ENCODE data around the gene TIRAP. TPM values are rescaled to one million over a fixed set of nuclear protein-coding genes. Genes with fewer than 3 reads are reported as not detected.

Gene TIRAP
- total and polyA plus RNA-seq, 11 donors = 4.0 to 9.5 (median 6.1) TPM

DNA sequence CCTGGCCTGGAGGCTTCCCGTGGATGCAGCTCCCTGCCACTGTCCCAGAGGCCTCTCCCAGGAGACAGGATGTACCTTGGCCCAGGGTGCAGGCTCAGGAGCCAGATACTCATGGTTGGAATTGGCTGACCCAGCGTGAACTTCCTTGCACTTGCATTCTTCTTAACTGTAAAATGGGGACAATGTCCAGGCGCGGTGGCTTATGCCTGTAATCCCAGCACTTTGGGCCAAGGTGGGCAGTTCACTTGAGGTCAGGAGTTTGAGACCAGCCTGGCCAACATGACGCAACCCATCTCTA, 52.5 kb downstream of the TIRAP start:
- Histone ChIP-seq H3K4me3 (no peak overlapping the region), H3K36me3 (peaks cover 0 to 38% (median 5%) of the 10 kb centered on the region in 9 donors), H3K27ac (peak overlapping the region in 4 of 12 donors; percentile 10 to 49 (median 35)), H3K27me3 (no peaks in the 10 kb centered on the region), H3K4me1 (peaks cover 0 to 66% (median 46%) of the 10 kb centered on the region in 12 donors), H3K9me3 (no peaks in the 10 kb centered on the region)
- intact Hi-C loops (cut with DNase I) = no loop called here
- WGBS, 4 donors = 50 to 70% (median 67%) methylated on average over 5 of the region's 5 CpGs
- TF ChIP-seq, protein P1, sequence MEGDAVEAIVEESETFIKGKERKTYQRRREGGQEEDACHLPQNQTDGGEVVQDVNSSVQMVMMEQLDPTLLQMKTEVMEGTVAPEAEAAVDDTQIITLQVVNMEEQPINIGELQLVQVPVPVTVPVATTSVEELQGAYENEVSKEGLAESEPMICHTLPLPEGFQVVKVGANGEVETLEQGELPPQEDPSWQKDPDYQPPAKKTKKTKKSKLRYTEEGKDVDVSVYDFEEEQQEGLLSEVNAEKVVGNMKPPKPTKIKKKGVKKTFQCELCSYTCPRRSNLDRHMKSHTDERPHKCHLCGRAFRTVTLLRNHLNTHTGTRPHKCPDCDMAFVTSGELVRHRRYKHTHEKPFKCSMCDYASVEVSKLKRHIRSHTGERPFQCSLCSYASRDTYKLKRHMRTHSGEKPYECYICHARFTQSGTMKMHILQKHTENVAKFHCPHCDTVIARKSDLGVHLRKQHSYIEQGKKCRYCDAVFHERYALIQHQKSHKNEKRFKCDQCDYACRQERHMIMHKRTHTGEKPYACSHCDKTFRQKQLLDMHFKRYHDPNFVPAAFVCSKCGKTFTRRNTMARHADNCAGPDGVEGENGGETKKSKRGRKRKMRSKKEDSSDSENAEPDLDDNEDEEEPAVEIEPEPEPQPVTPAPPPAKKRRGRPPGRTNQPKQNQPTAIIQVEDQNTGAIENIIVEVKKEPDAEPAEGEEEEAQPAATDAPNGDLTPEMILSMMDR (IDR thresholded peaks at IDR 0.05) = no peak
- TF ChIP-seq POLR2A (IDR thresholded peaks at IDR 0.05) = no peak
- peak in 2 of 4 donors; percentile 31 to 34 for ATAC-seq
- DNase-seq = peak in 2 of 5 donors; percentile 33 to 58

DNA sequence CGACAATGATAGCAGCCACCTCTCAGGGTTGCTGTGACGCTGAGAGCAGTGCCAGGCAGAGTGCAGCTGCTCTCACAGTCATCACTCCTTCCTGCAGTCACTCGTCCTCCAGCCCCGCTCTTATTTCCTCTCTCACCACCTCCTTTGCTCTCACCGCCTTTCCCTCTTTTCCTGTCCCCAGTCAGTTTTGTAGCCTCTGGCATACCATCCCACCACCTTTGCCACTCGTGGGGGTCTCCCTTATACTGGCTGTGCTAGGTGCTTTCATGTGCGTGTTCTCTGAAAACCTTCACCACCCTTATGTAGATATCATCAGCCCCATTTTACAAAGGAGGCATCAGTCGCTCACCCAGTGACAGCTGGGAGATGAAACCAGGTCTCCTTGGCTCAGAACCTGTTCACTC, 53.2 kb downstream of the TIRAP start:
- H3K36me3 ChIP-seq = peaks cover 0 to 39% (median 7%) of the 10 kb centered on the region in 9 donors
- peak overlapping the region in 7 of 12 donors; percentile 7 to 60 (median 38) for H3K27ac ChIP-seq
- peaks cover 0 to 73% (median 52%) of the 10 kb centered on the region in 12 donors for H3K4me1 ChIP-seq
- H3K9me3 ChIP-seq = no peaks in the 10 kb centered on the region
- H3K4me3 ChIP-seq = no peak overlapping the region
- intact Hi-C loops (cut with DNase I) = no loop called here
- 64 to 73% (median 67%) methylated on average over 8 of the region's 8 CpGs for WGBS, 4 donors
- ATAC-seq (no peak), DNase-seq (peak in 1 of 5 donors; percentile 21)
- TF ChIP-seq, protein P1 (IDR thresholded peaks at IDR 0.05) = no peak
- no peak for TF ChIP-seq POLR2A (IDR thresholded peaks at IDR 0.05)
- H3K27me3 ChIP-seq = no peaks in the 10 kb centered on the region

DNA sequence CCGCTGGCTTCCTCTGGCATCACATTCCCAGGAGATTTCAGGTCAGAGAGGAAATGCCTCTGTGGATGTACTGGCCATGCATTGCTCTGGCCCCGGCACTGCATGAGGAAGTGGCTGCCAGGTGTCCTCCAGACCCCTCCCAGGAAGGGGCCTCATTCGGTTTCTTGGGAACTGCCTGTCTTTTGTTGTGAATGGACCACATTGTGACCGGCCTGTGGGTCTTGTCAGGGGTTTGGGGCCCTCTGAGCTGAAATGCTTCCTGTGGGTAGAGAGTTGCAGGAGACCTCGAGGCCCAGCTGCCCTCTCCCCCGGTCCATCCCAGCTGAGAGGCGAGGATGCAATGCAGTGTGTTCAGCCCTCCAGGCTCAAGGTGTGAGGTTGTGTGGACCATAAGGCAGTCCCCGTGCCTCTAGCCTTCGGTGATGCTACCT, 53.8 kb downstream of the TIRAP start:
- DNase-seq (peak in 2 of 5 donors; percentile 37 to 45), ATAC-seq (peak in 1 of 4 donors; percentile 36)
- intact Hi-C loops (cut with DNase I) = no loop called here
- Histone ChIP-seq H3K4me1 (peaks cover 0 to 73% (median 52%) of the 10 kb centered on the region in 12 donors), H3K4me3 (no peak overlapping the region), H3K27me3 (no peaks in the 10 kb centered on the region), H3K27ac (peak overlapping the region in 11 of 12 donors; percentile 7 to 60 (median 38)), H3K9me3 (no peaks in the 10 kb centered on the region), H3K36me3 (peaks cover 0 to 36% (median 7%) of the 10 kb centered on the region in 9 donors)
- 60 to 72% (median 64%) methylated on average over 7 to 9 of the region's 9 CpGs for WGBS, 4 donors
- TF ChIP-seq, protein P1 (IDR thresholded peaks at IDR 0.05) = no peak
- TF ChIP-seq POLR2A (IDR thresholded peaks at IDR 0.05) = no peak

DNA sequence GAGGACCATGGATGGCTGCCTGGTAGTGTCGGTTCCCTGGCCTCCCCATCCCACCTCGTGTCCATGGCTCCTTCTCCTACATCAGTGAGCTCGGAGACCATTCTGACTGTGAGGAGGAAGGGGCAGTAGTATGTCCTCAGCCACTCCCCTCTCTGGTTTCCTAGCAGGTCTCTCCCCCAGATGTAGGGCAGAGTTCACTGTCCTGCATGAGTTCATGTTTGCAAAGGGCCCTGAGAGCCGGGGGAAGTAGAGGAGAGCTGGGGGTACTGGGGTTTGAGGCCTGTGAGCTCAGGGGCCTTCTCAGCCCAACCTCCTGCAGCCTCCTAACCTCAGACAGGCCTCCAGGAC, 54.2 kb downstream of the TIRAP start:
- 74 to 83% (median 77%) methylated on average over 4 of the region's 4 CpGs for WGBS, 4 donors
- ATAC-seq (no peak), DNase-seq (peak in 1 of 5 donors; percentile 19)
- Histone ChIP-seq H3K9me3 (no peaks in the 10 kb centered on the region), H3K27ac (peak overlapping the region in 10 of 12 donors; percentile 7 to 58 (median 38)), H3K4me1 (peaks cover 0 to 73% (median 48%) of the 10 kb centered on the region in 12 donors), H3K27me3 (no peaks in the 10 kb centered on the region), H3K36me3 (peaks cover 0 to 34% (median 9%) of the 10 kb centered on the region in 9 donors), H3K4me3 (no peak overlapping the region)
- no peak for TF ChIP-seq POLR2A (IDR thresholded peaks at IDR 0.05)
- TF ChIP-seq, protein P1 (IDR thresholded peaks at IDR 0.05) = no peak
- intact Hi-C loops (cut with DNase I) = no loop called here

All from heart left ventricle (tissue), 16 donors.